ENCODE results near the gene GSAP.

Gene GSAP

GRCh38 chr7:77313876-77314480 is 102.2 kb downstream of the GSAP start:
- H3K4me3 ChIP-seq (replicated peaks; ENCODE audit: low read depth, low read length) = no peak overlapping the region
- DNase-seq (ENCODE audit: low read depth) = no peak
- TF ChIP-seq, protein P1, sequence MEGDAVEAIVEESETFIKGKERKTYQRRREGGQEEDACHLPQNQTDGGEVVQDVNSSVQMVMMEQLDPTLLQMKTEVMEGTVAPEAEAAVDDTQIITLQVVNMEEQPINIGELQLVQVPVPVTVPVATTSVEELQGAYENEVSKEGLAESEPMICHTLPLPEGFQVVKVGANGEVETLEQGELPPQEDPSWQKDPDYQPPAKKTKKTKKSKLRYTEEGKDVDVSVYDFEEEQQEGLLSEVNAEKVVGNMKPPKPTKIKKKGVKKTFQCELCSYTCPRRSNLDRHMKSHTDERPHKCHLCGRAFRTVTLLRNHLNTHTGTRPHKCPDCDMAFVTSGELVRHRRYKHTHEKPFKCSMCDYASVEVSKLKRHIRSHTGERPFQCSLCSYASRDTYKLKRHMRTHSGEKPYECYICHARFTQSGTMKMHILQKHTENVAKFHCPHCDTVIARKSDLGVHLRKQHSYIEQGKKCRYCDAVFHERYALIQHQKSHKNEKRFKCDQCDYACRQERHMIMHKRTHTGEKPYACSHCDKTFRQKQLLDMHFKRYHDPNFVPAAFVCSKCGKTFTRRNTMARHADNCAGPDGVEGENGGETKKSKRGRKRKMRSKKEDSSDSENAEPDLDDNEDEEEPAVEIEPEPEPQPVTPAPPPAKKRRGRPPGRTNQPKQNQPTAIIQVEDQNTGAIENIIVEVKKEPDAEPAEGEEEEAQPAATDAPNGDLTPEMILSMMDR (IDR thresholded peaks at IDR 0.05; ENCODE audit: low read length, missing control alignments) = no peak

GRCh38 chr7:77313085-77313484 is 103.1 kb downstream of the GSAP start:
- H3K4me3 ChIP-seq (replicated peaks; ENCODE audit: low read depth, low read length) = no peak overlapping the region
- TF ChIP-seq, protein P1 (IDR thresholded peaks at IDR 0.05; ENCODE audit: low read length, missing control alignments) = no peak
- no peak for DNase-seq (ENCODE audit: low read depth)

DNA sequence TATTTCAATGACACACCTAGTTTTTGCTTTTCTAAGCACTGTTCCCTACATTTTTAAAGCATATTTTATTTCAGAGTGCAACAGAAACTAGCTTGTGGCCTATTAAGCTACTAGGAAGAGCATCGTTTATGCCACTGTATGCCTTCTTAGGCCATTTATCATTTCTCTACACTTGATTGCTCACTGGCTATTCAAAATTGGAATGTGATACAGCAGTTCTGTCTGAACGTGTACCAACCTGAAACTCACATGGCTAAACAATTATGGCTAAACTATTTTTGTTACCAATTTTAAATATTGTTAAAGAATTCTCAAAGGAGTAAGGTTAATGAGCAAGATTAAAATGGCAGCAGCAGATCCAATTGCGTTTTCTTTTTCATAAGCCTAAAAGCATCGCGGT is 105.2 kb downstream of the GSAP start:
- DNase-seq (ENCODE audit: low read depth) = no peak
- TF ChIP-seq, protein P1 (IDR thresholded peaks at IDR 0.05; ENCODE audit: low read length, missing control alignments) = no peak

DNA sequence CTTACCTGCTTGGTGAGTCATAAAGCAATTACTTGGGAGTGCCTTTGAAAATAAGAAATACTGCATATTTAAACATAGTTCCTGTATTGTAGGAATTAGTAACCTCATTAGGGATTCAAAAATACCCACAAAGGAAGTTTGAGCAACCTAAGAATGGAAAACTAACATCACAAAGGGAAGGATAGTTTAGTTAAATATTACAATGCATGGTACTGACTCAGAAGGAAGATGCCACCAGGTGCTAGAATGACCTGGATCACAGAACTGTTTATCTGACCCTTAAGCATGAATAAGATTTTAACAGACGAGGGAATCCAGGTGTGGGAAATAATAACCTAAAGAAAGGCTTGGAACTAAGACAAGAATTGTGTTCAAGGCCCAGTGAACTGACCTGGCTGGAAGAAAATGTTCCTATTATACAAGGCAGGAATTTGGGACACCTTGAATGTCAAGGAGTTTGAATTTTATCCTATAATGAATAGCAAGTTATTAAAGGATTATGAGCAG is 106.4 kb downstream of the GSAP start:
- H3K4me3 ChIP-seq (replicated peaks; ENCODE audit: low read depth, low read length) = no peak overlapping the region
- no peak for DNase-seq (ENCODE audit: low read depth)
- TF ChIP-seq, protein P1 (IDR thresholded peaks at IDR 0.05; ENCODE audit: low read length, missing control alignments) = no peak

More for the DNA sequence above, 105.2 kb downstream of the GSAP start:
- H3K4me3 ChIP-seq (replicated peaks; ENCODE audit: low read depth, low read length) = no peak overlapping the region

- TF ChIP-seq, protein P1 (IDR thresholded peaks at IDR 0.05; ENCODE audit: low read length, missing control alignments) = no peak
- DNase-seq (ENCODE audit: low read depth) = no peak
- H3K4me3 ChIP-seq (replicated peaks; ENCODE audit: low read depth, low read length) = no peak overlapping the region
Measured at GRCh38 chr7:77308792-77309191, 107.4 kb downstream of the GSAP start.

DNA sequence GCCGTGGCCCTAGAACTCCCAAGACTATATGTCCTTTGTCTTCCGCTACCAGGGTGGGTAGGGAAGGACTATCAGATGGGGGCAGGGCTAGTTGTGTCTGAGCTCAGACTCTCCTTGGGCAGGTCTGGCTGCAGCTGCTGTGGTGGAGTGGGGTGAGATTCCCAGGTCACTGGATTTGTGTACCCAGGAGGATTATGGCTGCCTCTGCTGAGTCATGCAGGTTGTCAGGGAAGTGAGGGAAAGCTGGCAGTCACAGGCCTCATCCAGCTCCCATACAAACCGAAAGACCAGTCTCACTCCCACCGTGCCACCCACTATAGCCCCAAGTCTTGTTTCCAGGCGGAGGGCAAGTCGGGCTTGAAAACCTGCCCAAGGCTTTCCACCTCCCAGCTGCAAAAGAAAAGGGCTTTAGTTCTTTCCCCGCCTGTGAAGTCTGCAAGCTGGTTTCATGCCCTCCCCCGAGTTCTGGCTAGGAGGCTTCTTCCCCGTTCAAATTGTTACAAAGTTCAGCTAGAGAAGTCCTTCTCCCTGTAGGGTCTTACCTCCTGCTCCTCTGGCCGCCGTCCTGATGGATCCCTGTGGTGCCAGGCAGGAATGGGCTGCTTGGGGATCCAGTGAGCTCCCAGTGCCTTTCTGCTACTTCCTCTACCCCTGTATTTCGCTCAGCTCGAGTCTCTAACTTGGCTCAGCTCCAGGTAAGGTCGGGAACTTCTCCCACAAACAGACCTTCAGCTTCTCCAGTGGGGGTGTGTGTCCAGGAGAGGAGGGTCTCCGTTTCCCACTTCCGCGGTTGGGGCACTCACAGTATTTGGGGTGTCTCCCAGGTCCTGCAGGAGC is 109.7 kb downstream of the GSAP start:
- no peak overlapping the region for H3K4me3 ChIP-seq (replicated peaks; ENCODE audit: low read depth, low read length)
- DNase-seq (ENCODE audit: low read depth) = no peak
- TF ChIP-seq, protein P1 (IDR thresholded peaks at IDR 0.05; ENCODE audit: low read length, missing control alignments) = no peak
